Measurements from ENCODE around the gene ATP8A2. TPM values are rescaled to one million over a fixed set of nuclear protein-coding genes. Genes with fewer than 3 reads are reported as not detected.

The ATP8A2 gene
- total RNA-seq, 1 experiment from 2014 or later, result not detected

DNA sequence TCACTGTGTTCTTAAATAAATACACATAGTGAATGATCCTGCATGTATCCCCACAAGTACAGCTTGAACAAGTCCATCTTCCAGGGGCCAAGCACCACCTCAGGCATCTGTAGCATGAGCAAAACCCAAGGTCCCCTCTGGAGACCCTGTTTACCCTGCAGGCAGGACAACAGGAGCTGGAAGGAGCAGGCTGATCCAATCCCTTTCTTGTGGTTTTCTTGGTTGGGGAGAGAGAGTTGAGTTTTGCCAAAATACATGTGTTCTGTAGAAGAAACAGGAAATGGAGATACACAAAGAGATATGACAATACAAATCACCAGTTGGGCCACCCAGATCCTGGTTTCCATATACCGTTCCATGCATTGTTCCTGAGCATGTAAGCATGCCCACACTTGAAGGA, 587.2 kb downstream of the ATP8A2 start:
- H3K36me3 ChIP-seq (ENCODE audit: low read depth), result no peaks in the 10 kb centered on the region
- intact Hi-C loops (cut with micrococcal nuclease; ENCODE audit: unreplicated experiment), result no loop called here
- BruUV-seq (replicated peaks), result no TSS peak
- no peaks in the 10 kb centered on the region for H3F3A ChIP-seq (ENCODE audit: insufficient read depth, low read depth)
- H3K27ac ChIP-seq, result no peak overlapping the region
- POLR2A ChIA-PET (ENCODE audit: unreplicated experiment), result no interaction called here
- no peaks in the 10 kb centered on the region for H3K9me2 ChIP-seq (ENCODE audit: insufficient read depth)
- no peaks in the 10 kb centered on the region for H3K9me3 ChIP-seq (ENCODE audit: insufficient read depth, low read depth)
- CTCF ChIA-PET, result no interaction called here
- no peaks in the 10 kb centered on the region; the same call in 1 of the 2 replicates for H4K20me1 ChIP-seq (ENCODE audit: insufficient read depth)
- no peaks in the 10 kb centered on the region for H3K4me1 ChIP-seq (replicated peaks; ENCODE audit: insufficient read depth)
- peaks cover 44% of the 10 kb centered on the region for H3K27me3 ChIP-seq (ENCODE audit: insufficient read depth, low read depth)
- TF ChIP-seq, protein P1, sequence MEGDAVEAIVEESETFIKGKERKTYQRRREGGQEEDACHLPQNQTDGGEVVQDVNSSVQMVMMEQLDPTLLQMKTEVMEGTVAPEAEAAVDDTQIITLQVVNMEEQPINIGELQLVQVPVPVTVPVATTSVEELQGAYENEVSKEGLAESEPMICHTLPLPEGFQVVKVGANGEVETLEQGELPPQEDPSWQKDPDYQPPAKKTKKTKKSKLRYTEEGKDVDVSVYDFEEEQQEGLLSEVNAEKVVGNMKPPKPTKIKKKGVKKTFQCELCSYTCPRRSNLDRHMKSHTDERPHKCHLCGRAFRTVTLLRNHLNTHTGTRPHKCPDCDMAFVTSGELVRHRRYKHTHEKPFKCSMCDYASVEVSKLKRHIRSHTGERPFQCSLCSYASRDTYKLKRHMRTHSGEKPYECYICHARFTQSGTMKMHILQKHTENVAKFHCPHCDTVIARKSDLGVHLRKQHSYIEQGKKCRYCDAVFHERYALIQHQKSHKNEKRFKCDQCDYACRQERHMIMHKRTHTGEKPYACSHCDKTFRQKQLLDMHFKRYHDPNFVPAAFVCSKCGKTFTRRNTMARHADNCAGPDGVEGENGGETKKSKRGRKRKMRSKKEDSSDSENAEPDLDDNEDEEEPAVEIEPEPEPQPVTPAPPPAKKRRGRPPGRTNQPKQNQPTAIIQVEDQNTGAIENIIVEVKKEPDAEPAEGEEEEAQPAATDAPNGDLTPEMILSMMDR (conservative IDR thresholded peaks at IDR 0.05), result no peak
- no peak for TF ChIP-seq EZH2 (IDR thresholded peaks at IDR 0.05; ENCODE audit: low read depth)
- no peak overlapping the region for H3K4me3 ChIP-seq
- no peak overlapping the region for H2AFZ ChIP-seq
- DNase-seq, result no peak
- no peaks in the 10 kb centered on the region for H3K79me2 ChIP-seq (ENCODE audit: low read depth)
- no peak overlapping the region for H3K4me2 ChIP-seq

DNA sequence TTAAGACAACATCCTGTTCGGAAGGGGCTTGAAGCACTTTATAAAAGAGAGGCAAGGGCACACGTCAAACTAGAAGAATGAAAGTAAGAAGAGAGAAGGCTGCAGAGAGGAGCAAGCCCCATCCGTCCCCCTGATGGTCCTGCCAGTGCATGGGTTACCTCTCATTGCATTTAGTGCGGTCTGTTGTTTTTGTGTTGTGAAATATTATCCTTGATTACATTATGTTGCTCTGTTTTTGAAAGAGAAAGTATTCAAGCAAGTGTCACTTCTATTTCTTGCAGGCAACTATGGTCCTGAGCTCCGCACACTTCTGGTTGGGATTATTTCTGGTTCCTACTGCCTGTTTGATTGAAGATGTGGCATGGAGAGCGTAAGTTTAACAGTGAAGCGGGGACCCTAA, 589.5 kb downstream of the ATP8A2 start:
- POLR2A ChIA-PET (ENCODE audit: unreplicated experiment), result no interaction called here
- no peak overlapping the region for H3K4me3 ChIP-seq
- no peak overlapping the region for H3K27ac ChIP-seq
- DNase-seq, result no peak
- H3K4me2 ChIP-seq, result no peak overlapping the region
- TF ChIP-seq, protein P1 (conservative IDR thresholded peaks at IDR 0.05), result no peak
- TF ChIP-seq EZH2 (IDR thresholded peaks at IDR 0.05; ENCODE audit: low read depth), result no peak
- no peaks in the 10 kb centered on the region for H3K79me2 ChIP-seq (ENCODE audit: low read depth)
- no TSS peak for BruUV-seq (replicated peaks)
- intact Hi-C loops (cut with micrococcal nuclease; ENCODE audit: unreplicated experiment), result no loop called here
- H4K20me1 ChIP-seq (ENCODE audit: insufficient read depth), result no peaks in the 10 kb centered on the region; the same call in 1 of the 2 replicates
- no peaks in the 10 kb centered on the region for H3F3A ChIP-seq (ENCODE audit: insufficient read depth, low read depth)
- H3K9me2 ChIP-seq (ENCODE audit: insufficient read depth), result no peaks in the 10 kb centered on the region
- CTCF ChIA-PET, result no interaction called here
- no peaks in the 10 kb centered on the region for H3K36me3 ChIP-seq (ENCODE audit: low read depth)
- H2AFZ ChIP-seq, result no peak overlapping the region
- no peaks in the 10 kb centered on the region for H3K4me1 ChIP-seq (replicated peaks; ENCODE audit: insufficient read depth)
- H3K27me3 ChIP-seq (ENCODE audit: insufficient read depth, low read depth), result peaks cover 45% of the 10 kb centered on the region
- no peaks in the 10 kb centered on the region for H3K9me3 ChIP-seq (ENCODE audit: insufficient read depth, low read depth)

DNA sequence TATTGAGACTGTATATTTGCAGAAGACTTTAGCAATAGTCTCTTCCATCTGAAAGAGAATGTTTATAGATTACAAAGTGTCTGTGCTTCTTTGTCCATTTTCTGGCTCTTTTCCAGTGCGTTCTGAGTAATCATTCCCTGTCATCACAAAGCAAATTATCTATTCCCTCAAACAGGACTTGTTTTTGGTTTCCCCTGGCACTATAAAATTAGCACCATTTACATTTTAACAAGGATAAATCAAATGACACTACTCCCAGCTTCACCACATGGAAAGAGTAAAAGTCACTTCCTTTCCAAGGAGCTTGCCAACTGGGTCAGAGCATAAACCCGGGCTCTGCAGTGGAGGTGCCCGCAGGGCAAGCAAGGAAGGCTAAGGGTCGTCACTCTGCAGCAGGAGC, 591.9 kb downstream of the ATP8A2 start:
- H3K79me2 ChIP-seq (ENCODE audit: low read depth), result no peaks in the 10 kb centered on the region
- DNase-seq, result no peak
- H3K4me1 ChIP-seq (replicated peaks; ENCODE audit: insufficient read depth), result no peaks in the 10 kb centered on the region
- no peaks in the 10 kb centered on the region for H3K9me3 ChIP-seq (ENCODE audit: insufficient read depth, low read depth)
- no peaks in the 10 kb centered on the region for H3F3A ChIP-seq (ENCODE audit: insufficient read depth, low read depth)
- H3K4me3 ChIP-seq, result no peak overlapping the region
- CTCF ChIA-PET, result no interaction called here
- H3K4me2 ChIP-seq, result no peak overlapping the region
- TF ChIP-seq, protein P1 (conservative IDR thresholded peaks at IDR 0.05), result no peak
- TF ChIP-seq EZH2 (IDR thresholded peaks at IDR 0.05; ENCODE audit: low read depth), result no peak
- no peak overlapping the region for H3K27ac ChIP-seq
- H4K20me1 ChIP-seq (ENCODE audit: insufficient read depth), result no peaks in the 10 kb centered on the region; the same call in 1 of the 2 replicates
- no TSS peak for BruUV-seq (replicated peaks)
- no peak overlapping the region for H2AFZ ChIP-seq
- no peaks in the 10 kb centered on the region for H3K36me3 ChIP-seq (ENCODE audit: low read depth)
- H3K9me2 ChIP-seq (ENCODE audit: insufficient read depth), result no peaks in the 10 kb centered on the region
- intact Hi-C loops (cut with micrococcal nuclease; ENCODE audit: unreplicated experiment), result no loop called here
- H3K27me3 ChIP-seq (ENCODE audit: insufficient read depth, low read depth), result peaks cover 66% of the 10 kb centered on the region
- POLR2A ChIA-PET (ENCODE audit: unreplicated experiment), result no interaction called here
